GM18868 (cell line): Measurements from ENCODE around the gene EIF5A.

Experiments
- ATAC-seq: cut with Tn5 transposase; IDR thresholded peaks from one replicate; pipeline ENCODE4 v1.9.1; 2021; ENCODE audit warnings: mild to moderate bottlenecking, moderate library complexity; ENCODE audit not compliant: unreplicated experiment

Gene EIF5A

DNA sequence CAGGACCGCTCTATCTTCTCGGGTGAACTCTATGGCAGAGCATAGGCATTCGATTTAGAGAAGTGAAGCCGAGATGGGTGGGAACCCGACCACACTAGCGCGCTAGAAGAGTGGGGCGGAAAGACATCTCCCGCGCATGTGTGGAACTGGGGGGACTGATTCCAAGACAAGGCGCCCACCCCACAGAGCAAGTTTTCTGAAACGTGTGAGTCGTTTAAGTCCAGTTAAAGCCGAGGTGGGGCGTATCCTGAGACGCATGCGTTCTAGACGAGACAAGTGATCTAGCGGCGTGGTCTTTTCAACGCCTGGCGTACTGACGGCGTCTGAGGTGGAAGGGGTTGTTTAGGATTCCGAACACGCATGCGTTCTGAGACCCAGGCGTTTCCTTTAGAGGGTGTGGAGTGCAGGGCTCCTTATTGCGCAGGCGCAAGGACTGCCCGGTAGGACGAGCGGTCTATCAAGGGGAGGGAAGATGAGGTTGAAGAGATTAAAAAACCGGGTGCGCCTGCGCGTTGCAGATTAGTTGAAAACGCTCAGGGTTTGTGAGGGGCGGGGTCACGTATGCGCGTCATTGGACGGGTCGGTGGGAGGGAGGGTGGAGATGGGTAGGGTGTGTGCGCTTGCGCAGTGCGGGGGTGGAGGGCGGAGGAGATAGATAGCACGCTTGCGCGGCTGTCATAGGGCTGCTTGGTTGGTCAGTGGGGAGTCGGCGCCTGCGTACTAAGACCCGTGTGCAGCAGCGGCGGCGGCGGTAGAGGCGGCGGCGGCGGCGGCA is at the start of gene EIF5A:
Gene EIF5A (plus strand): TSS at position 718 of the 775 bp plus-strand sequence. CDS start 2,008 bp downstream, outside the sequence.
- peak; percentile 72 for ATAC-seq

DNA sequence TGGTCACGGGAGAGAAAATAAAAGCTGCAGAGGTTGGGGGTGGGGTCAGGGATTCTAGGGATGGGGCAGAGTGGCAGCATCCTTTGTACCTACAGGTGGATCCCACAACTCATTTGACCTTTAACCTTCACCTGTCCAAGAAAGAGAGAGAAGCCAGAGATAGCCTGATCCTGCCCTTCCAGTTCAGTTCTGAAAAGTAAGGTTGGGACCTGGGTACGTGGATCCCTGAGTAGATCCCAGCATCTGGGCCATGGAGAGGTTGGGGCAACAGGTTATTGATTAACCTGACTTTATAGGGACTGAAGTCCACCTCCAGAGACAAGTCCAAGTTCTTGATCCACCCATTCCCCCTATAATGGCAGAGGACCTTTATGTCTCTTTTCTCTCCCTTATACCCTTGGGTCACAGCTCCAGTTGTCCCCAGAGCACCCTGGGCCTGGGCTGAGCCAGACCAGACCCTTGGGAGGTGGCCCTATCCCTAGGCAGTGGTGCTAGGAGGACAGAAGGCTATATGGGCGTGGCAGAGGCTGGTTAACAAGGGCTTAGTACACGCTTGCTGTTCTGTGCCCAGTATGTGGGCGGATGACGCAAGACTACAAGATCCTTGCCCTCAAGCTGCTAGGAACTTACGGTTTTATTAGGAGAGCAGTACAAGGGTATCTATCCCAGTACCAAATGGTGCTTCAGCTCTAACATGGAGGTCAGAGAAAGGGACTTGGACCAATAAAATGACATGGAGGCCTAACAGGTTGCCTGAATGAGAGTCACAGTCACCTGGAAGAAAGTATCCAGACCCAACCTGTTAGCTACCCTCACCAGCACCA is 48.5 kb upstream of the EIF5A start:
- ATAC-seq: no peak

DNA sequence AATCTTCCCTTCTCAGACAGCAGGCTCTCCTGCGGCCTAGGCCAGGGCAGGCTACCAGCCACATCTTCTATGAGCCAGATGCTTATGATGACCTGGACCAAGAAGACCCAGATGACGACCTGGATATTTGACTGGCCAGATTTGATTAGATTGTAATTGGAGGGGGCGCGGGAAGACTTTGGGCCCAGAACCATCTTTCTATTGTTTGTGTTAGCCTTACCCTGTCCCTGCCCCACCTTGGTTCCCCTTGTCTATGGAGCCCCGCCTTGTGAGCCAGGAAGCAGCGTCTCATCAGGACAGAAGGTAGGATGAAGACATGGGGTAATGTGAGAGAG is 47.9 kb upstream of the EIF5A start:
- ATAC-seq: no peak

DNA sequence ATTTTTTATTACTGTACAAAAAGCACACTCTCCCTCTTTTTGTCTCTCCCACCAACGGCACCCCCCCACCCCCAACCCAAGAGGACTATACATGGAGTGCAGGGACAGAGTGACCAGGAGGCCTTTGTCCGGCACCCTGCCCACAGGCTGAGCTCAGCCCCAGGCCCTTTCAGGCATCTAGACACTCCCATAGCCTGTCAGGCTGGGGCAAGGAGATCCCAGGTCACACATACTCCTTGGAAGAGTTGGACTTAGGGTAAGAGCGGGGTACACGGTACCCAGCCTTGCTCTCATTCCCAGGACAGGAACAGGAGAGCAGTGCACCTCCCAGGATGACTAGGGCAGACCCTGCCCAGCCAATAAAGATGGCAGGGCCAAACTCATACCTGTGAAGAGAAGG is 47.3 kb upstream of the EIF5A start:
- ATAC-seq: no peak

DNA sequence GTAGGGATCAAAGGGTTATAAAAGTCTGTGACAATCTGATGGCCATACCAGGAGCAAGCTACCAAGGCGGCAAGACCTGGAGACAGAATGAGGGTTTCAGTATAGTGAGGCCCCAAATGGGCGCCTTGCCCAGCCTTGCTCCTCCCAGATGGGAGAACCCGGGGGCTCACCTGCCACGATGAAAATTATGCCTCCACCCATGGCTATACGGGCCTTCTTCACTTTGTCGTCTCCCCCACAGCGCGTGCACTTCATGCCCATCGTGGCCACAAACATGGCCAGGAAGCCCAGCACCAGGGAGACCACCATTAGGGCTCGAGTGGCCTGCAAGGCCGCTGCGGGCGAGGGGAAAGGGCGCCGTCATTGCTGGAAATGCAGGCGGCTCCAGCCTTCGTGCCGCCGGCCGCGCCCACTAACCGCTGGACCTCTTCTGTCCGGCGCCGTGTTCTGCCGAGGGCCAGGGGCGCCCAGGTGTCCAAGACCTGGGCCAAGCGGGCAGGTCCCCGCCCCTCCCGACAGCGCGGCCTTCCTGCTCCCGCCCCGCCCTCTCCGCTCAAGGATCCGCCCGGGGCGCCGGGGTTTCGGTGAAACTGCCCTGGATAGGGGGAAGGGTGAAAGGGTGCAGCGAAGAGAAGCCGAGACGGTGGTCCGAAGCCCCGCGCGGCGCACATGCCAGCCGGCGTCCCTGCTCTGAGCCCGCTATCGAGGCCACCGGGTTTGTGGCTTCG is 46.6 kb upstream of the EIF5A start:
- ATAC-seq: no peak

DNA sequence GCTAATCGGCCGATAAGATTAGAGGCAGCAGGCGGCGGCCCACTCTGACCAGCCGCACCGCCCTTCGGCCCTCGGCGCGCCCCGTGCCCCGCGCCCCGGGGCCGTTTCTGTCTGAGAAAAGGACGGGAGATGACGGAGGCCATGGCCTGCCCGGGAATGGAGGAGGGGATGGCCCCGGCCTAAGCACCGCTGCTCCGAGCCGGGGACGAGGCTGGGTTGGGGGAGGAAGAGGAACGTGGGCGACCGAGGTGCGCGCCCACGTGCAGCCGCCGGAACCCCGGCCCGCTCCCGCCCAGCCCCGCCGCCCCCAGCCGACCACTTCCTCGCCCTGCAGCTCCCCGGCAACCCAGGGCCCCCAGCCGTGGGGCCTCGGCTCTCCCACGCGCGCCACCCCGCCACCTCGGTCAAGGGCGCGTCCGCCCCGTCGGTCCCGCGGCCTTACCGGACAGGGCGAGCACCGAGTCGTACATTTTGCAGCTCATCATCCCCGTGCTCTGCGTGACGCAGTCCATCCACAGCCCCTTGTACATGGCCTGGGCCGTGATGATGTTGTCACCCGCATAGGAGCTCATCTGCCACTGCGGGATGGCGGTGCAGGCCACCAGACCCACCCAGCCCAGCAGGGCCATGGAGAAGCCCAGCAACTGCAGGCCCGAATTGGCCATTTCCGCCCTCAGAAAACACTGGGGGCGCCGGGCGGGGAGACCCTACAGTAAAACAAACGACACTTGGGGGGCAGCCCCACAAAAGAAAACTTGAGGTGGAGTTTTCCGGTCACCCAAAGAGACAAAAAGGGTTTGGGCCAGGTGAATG is 45.8 kb upstream of the EIF5A start:
- no peak for ATAC-seq

DNA sequence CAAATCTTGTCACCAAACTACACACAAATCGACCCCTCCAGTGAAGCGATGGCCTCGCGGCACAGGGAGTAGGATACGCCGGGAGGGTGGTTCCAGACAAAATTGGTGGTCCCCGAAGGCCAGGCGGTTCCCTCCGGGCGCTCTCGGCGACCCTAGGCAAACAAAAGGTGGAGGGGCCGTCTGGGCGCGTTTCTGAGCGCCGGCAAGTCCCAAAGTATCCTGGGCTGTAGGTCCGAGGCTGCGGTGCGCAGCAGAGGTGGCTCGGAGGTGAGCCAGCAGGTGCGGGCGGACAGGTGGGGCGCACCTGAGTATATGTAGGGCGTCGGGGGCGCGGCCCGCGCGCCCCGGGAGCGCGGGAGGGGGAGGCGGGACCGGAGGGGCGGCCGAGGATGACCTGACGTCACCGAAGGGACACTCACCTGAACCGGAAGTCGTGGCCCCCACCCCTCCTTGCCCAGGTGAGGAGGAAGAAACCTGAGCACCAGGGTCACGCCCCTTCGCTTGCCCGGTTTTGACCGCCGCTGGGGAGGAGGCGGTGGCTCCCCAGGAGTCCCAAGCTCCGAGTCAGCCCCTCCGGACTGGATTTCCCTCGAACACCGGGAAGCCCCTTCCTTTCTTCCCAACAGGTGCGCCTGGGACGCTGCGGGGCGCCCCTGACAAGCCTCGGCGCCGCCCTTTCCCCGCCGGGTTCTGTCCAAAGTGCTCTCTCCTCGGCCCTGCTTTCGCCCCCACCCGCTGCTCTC is 45.1 kb upstream of the EIF5A start, which contains the start of gene CLDN7:
Gene CLDN7 (minus strand): TSS at position 287 of the 743 bp plus-strand sequence. CDS start 435 bp downstream, outside the sequence.
- no peak for ATAC-seq

DNA sequence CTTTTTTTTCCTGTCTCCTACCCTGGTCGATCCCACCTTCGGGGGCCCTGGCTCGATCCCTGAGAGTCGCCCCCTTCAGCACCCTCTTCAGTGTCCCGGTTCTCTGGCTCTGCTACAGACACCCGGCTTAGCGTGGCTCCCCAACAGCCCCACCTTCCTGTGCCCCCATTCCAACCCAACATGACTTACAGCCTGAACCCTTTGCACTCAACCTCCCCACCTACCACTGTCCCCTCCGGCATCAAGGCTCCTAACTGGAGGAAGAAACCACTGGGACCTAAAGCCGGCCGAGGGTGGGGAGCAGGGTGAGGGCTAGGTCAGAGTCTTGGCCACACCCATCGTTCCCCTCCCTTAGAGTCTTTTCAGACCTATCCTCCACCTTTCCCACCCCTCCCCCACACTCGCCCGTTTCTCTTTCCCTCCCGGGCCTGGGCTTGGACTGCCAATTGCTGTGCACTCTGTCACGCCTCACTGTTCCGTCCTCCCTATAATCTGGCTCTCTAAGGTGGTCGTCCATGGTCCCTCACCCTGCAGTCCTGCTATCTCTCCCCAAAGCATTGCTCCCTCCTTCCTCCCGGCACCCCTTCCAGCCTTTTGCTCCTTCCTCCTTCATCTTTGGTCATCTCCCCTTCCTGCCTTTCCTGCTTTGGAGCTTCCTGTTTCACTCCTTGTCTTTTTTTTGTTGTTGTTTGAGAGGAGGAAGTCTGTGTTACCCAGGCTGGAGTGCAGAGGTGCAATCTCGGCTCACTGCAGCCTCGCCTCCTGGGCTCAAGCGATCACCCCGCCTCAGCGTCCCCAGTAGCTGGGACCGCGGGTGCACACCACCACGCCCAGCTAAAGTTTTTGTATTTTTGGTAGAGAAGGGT is 44.3 kb upstream of the EIF5A start:
- ATAC-seq: no peak

DNA sequence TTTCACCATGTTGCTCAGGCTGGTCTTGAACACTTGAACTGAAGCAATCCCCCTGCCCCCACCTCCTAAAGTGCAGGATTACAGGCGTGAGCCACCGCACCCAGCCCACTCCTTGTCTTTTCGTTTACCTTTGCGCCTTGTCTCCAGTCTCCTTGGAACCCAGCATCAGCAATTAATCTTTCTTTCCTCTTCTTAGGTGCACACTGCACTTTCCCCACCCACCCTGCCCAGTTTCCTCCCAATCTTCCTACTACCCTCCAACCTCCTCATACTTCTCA is 43.7 kb upstream of the EIF5A start:
- ATAC-seq: no peak

DNA sequence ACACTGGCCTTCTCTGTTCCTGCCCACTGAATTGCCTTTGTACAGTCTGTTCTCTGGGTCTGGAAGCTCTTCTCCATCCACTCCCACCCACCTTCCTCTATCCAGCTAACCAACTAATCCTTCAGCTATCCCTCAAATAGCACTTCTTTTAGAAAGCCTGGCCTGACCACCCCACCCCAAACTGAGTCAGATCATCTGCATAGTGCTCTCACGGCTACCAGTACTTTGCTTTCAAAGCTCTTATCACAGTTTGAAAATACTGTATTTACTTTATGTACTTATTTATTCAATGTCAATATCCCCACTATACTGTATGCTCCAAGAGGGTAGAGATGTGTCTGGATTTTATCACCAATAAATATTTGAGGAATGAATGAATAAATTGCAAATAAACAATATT is 40.6 kb upstream of the EIF5A start:
- ATAC-seq: no peak

DNA sequence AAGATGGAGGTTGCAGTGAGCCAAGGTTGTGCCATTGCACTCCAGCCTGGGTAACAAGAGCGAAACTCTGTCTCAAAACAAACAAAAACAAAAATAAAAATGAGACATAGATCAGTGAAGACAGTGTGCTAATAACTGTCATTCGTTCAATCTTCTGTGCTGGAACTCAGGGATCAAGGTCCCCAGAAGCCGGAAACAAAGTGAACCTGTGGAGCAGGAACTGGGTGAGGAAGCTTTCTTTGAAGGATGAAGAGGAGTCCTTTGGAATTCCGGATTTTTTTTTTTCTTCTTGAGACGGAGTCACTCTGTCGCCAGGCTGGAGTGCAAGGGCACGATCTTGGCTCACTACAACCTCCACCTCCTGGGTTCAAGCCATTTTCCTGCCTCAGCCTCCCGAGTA is 28.0 kb upstream of the EIF5A start:
- ATAC-seq: no peak

DNA sequence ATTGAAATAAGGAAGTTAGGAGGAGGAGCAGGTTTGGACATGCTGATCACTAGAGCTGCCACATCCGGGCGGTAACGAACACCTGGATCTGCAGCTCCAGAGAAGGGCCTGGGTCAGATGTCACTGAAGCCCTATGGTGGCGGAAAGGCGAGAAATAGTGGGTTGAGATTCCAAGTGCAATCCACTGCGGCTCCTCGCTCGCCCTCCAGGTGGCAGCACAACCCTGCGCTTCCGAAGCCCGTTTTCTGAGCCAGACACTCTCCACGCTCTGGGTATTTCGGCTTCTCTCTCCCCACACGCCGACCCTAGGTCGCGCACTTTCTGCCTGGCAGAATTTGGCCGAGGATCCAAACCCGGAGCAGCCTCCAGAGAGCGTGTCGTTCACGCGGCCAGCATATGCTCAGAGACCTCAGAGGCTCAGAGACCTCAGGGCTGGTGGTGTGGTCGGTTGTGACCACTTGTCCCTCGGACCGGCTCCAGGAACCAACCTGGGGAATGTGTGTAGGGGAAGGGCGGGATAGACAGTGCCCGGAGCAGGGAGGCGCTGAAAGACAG is 26.8 kb upstream of the EIF5A start:
- ATAC-seq: peak; percentile 68

DNA sequence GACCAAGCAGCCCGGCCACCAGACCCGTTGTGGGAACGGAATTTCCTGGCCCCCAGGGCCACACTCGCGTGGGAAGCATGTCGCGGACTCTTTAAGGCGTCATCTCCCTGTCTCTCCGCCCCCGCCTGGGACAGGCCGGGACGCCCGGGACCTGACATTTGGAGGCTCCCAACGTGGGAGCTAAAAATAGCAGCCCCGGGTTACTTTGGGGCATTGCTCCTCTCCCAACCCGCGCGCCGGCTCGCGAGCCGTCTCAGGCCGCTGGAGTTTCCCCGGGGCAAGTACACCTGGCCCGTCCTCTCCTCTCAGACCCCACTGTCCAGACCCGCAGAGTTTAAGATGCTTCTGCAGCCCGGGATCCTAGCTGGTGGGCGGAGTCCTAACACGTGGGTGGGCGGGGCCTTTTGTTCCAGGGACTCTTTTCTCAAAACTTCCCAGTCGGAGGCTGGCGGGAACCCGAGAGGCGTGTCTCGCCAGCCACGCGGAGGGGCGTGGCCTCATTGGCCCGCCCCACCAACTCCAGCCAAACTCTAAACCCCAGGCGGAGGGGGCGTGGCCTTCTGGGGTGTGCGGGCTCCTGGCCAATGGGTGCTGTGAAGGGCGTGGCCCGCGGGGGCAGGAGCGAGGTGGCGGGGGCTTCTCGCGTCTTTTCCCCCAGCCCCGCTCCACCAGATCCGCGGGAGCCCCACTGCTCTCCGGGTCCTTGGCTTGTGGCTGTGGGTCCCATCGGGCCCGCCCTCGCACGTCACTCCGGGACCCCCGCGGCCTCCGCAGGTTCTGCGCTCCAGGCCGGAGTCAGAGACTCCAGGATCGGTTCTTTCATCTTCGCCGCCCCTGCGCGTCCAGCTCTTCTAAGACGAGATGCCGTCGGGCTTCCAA is 26.1 kb upstream of the EIF5A start, which contains the start of gene SLC2A4:
Gene SLC2A4 (plus strand): TSS at position 645 of the 879 bp plus-strand sequence. CDS start 217 bp downstream, at position 862.
- peak; percentile 56 for ATAC-seq

DNA sequence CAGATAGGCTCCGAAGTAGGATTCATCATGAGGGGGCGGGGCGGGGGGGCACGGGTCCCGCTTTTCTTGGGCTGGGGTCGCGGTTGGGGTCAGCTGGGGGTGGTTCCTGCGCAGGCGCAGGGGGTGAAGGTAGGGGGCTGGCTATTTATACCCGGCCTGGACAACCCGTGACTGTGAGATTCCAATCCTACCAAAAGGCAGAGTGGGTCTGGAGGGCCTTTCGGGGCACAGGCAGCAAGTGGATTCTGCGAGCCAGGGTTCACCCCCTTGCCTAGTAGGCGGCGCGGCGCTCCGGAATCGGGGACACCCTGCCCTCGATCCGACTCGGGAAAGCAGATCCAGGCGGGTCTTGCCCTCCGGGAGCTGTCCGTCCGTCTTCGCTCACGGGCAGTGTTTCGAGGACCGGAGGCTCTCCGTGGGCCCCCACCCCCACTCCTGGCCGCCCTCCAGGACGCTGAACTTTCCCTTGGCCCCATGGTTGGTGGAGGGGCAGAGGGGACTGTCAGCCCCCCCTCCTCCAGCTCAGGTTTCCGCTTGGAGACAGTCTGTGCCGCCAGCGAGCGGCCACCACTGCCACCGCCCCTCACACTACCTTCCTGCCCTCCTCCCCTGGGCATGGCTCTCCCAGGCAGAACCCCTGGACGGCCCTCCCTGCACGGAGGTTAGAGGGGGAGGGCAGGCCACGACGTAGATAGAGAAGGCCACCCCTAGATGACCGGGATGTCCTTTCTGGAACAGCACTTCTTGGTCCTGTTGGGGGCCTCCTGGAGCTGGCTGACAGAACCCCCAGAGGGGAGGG is 25.3 kb upstream of the EIF5A start:
- no peak for ATAC-seq

DNA sequence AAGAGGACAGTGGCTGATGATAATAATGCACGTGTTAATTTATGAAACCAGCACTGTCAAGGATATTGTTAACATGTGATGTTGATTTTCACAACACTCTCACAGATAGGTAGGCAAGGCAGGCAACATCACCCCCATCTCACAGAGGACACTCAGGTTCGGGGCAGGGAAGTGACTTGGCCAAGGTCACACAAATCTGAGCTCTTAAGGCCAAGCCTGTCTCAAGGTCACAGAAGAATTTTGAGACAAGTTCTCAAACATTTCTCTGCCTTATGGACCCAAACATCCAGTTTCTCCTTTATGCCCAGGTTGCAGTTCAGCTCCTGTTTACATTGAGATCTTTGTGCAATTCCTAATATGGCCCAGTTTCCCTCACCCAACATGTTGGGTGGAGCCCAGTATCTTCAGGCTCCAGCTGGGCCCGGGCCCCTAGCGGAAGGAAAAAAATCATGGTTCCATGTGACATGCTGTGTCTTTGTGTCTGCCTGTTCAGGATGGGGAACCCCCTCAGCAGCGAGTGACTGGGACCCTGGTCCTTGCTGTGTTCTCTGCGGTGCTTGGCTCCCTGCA is 24.6 kb upstream of the EIF5A start:
- ATAC-seq: no peak

DNA sequence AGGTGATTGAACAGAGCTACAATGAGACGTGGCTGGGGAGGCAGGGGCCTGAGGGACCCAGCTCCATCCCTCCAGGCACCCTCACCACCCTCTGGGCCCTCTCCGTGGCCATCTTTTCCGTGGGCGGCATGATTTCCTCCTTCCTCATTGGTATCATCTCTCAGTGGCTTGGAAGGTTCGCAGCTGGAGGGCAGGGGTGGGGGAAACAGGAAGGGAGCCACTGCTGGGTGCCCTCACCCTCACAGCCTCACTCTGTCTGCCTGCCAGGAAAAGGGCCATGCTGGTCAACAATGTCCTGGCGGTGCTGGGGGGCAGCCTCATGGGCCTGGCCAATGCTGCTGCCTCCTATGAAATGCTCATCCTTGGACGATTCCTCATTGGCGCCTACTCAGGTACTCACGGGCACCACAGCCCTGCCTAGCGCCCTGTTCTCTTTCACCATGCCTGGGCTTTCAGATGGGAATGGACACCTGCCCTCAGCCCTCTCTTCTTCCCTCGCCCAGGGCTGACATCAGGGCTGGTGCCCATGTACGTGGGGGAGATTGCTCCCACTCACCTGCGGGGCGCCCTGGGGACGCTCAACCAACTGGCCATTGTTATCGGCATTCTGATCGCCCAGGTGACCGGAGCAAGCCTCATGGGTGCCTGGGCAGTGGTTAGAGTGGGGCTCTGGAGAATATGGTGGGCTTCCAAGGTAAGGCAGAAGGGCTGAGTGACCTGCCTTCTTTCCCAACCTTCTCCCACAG is 23.8 kb upstream of the EIF5A start:
- no peak for ATAC-seq
